ENCODE data around the gene DGCR8.

DNA sequence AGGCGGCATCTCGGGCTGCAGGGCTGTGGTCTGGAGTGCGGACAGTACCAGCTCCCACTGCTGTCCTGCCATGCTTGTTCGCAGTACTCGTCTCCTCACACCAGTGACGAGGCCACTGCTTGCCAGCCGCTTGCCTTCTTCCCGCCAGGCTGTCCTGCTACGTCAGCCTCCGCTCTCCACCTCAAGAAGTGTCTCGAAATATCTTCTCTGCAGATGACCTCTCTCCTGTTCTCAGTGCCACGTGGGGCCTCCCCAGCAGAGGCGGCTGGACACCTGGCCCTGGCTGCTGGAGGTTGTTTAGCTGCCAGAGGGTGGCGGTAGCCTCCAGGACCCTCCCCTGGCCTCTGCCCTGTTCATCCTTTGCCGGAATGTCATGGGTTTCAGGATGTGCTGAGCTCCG is 73.9 kb downstream of the DGCR8 start:
- no peak for TF ChIP-seq POLR2A (IDR thresholded peaks at IDR 0.05; ENCODE audit: low read length)
- no peak for TF ChIP-seq GATA1 (IDR thresholded peaks at IDR 0.05; ENCODE audit: low read depth, low read length)
